Hematopoietic multipotent progenitor cell (in vitro differentiated cells): ENCODE measurements around the gene CNTLN. TPM values are rescaled to one million over a fixed set of nuclear protein-coding genes. Genes with fewer than 3 reads are reported as not detected.
"Not testable (repeated sequence)": the region's sequence is repeated elsewhere in the genome, so short reads cannot be mapped to it uniquely, and the experiment has no call there.

Experiments
- DNase-seq, 3 donors: peaks; one replicate each; pipeline ENCODE4 v3.0.0-alpha.2; 2011 to 2015; ENCODE audit warnings: low read depth in 2 of 3, low spot score in 2 of 3
- total RNA-seq: library from RNA; depleted of rRNA; stranded (reverse); fragments of >200 nt; gene quantifications from one replicate; pipeline ENCODE4 v1.2.3, GENCODE V29; 2012

Gene CNTLN
- total RNA-seq, 1 donor: 8.3 TPM

- no peak for DNase-seq
These were observed 156.9 kb downstream of the CNTLN start for GRCh38 chr9:17291766-17292165.

- no peak for DNase-seq
These were observed 158.8 kb downstream of the CNTLN start for GRCh38 chr9:17293685-17294084.

GRCh38 chr9:17294822-17295624, 160.2 kb downstream of the CNTLN start:
- no peak for DNase-seq

- no peak for DNase-seq
These were observed 180.5 kb downstream of the CNTLN start for GRCh38 chr9:17315341-17315740.

- no peak for DNase-seq
These were observed 184.0 kb downstream of the CNTLN start for GRCh38 chr9:17318821-17319320.

- peak in 2 of 3 donors; percentile 10 to 25 for DNase-seq
These were observed 185.0 kb downstream of the CNTLN start for GRCh38 chr9:17319864-17320263.

- no peak for DNase-seq
These were observed 188.3 kb downstream of the CNTLN start for GRCh38 chr9:17322882-17323864.

GRCh38 chr9:17328331-17328730, 193.5 kb downstream of the CNTLN start:
- DNase-seq: no peak

GRCh38 chr9:17330097-17330496, 195.3 kb downstream of the CNTLN start:
- no peak for DNase-seq

GRCh38 chr9:17332115-17332514, 197.3 kb downstream of the CNTLN start:
- DNase-seq: no peak

GRCh38 chr9:17339156-17339555, 204.3 kb downstream of the CNTLN start:
- no peak for DNase-seq

- no peak for DNase-seq
These were observed 207.9 kb downstream of the CNTLN start for GRCh38 chr9:17342696-17343095.

GRCh38 chr9:17349831-17350230, 215.0 kb downstream of the CNTLN start:
- DNase-seq: no peak

- DNase-seq: not testable (repeated sequence)
These were observed 219.2 kb downstream of the CNTLN start for GRCh38 chr9:17354006-17354405.

GRCh38 chr9:17361378-17361777, 226.5 kb downstream of the CNTLN start:
- DNase-seq: no peak

- DNase-seq: no peak
These were observed 232.2 kb downstream of the CNTLN start for GRCh38 chr9:17367035-17367434.

GRCh38 chr9:17380126-17380861, 245.5 kb downstream of the CNTLN start:
- no peak for DNase-seq

GRCh38 chr9:17387565-17387964, 252.7 kb downstream of the CNTLN start:
- DNase-seq: no peak

- no peak for DNase-seq
These were observed 254.2 kb downstream of the CNTLN start for GRCh38 chr9:17389026-17389425.

- no peak for DNase-seq
These were observed 260.2 kb downstream of the CNTLN start for GRCh38 chr9:17394881-17395510.
